WTC11 (cell line): ENCODE data around the gene UTP4.

Source experiments
- ATF1 ChIP-seq: sonication (generic); formaldehyde crosslinking; IDR thresholded peaks from 2 replicates; pipeline ENCODE4 v1.8.1; 2023; ENCODE audit warnings: mild to moderate bottlenecking, moderate library complexity, missing genetic modification reagents
- MXD4 ChIP-seq: fragments of 250-450 bp; sonication (Bioruptor Pico); IDR thresholded peaks from 2 replicates; pipeline ENCODE4 v1.8.0; 2021; ENCODE audit warnings: mild to moderate bottlenecking, moderate library complexity, borderline replicate concordance
- NR1H2 ChIP-seq: sonication (generic); formaldehyde crosslinking; IDR thresholded peaks from 2 replicates; pipeline ENCODE4 v1.9.0; 2021; ENCODE audit warnings: mild to moderate bottlenecking, moderate library complexity, missing genetic modification reagents
- NR3C1 ChIP-seq: sonication (generic); formaldehyde crosslinking; conservative IDR thresholded peaks from 2 replicates; pipeline ENCODE4 v1.8.1; 2023; ENCODE audit warnings: low read depth, mild to moderate bottlenecking, missing genetic modification reagents
- ZNF317 ChIP-seq: sonication (generic); formaldehyde crosslinking; IDR thresholded peaks from 2 replicates; pipeline ENCODE4 v1.8.1; 2023; ENCODE audit warnings: low read depth, mild to moderate bottlenecking, moderate library complexity, missing genetic modification reagents, borderline replicate concordance
- ZNF423 ChIP-seq: fragments of 250-450 bp; sonication (Bioruptor Pico); IDR thresholded peaks from 2 replicates; pipeline ENCODE4 v2.1.2; 2022; ENCODE audit warnings: mild to moderate bottlenecking, moderate library complexity
- TF ChIP-seq, protein P1 (sequence below): sonication (generic); formaldehyde crosslinking; IDR thresholded peaks from 2 replicates; pipeline ENCODE4 v1.8.0; 2022; ENCODE audit warnings: mild to moderate bottlenecking, missing genetic modification reagents
- TF ChIP-seq, protein P2 (sequence below): fragments of 200-600 bp; IDR thresholded peaks from 2 replicates; pipeline ENCODE4 v1.8.0; 2022; ENCODE audit warnings: antibody characterized with exemption
- TF ChIP-seq, protein P3 (sequence below): sonication (generic); formaldehyde crosslinking; IDR thresholded peaks from 2 replicates; pipeline ENCODE4 v1.8.1; 2022; ENCODE audit warnings: mild to moderate bottlenecking, moderate library complexity, missing genetic modification reagents

DNA sequence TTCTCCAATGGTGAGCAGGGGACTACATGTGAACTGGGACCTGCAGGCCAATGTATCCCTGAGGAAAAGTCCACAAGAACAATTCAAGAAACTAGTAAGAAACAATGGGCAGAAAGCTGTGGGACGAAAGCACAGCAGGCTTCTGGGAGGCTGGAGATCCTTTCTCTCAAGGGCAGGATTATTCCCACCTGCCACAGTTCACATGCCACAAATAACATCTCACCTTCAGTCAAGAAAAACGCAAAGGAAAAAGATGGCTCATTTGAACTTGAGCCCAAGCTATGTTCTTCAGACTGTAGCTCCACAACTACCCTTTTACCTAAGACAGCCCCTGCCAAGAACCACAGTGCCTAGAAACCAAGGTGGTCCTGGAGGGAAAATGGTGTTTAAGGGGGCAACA is 14.0 kb upstream of the UTP4 start:
- TF ChIP-seq, protein P1, sequence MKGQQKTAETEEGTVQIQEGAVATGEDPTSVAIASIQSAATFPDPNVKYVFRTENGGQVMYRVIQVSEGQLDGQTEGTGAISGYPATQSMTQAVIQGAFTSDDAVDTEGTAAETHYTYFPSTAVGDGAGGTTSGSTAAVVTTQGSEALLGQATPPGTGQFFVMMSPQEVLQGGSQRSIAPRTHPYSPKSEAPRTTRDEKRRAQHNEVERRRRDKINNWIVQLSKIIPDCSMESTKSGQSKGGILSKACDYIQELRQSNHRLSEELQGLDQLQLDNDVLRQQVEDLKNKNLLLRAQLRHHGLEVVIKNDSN (CRISPR knock-in tag), result no peak
- TF ChIP-seq, protein P2, sequence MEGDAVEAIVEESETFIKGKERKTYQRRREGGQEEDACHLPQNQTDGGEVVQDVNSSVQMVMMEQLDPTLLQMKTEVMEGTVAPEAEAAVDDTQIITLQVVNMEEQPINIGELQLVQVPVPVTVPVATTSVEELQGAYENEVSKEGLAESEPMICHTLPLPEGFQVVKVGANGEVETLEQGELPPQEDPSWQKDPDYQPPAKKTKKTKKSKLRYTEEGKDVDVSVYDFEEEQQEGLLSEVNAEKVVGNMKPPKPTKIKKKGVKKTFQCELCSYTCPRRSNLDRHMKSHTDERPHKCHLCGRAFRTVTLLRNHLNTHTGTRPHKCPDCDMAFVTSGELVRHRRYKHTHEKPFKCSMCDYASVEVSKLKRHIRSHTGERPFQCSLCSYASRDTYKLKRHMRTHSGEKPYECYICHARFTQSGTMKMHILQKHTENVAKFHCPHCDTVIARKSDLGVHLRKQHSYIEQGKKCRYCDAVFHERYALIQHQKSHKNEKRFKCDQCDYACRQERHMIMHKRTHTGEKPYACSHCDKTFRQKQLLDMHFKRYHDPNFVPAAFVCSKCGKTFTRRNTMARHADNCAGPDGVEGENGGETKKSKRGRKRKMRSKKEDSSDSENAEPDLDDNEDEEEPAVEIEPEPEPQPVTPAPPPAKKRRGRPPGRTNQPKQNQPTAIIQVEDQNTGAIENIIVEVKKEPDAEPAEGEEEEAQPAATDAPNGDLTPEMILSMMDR, result no peak
- TF ChIP-seq NR3C1 (CRISPR knock-in tag) (no peak), MXD4 (CRISPR knock-in tag) (no peak), NR1H2 (no peak), ZNF317 (CRISPR knock-in tag) (no peak), ATF1 (CRISPR knock-in tag) (no peak), ZNF423 (CRISPR knock-in tag) (no peak)
- TF ChIP-seq, protein P3, sequence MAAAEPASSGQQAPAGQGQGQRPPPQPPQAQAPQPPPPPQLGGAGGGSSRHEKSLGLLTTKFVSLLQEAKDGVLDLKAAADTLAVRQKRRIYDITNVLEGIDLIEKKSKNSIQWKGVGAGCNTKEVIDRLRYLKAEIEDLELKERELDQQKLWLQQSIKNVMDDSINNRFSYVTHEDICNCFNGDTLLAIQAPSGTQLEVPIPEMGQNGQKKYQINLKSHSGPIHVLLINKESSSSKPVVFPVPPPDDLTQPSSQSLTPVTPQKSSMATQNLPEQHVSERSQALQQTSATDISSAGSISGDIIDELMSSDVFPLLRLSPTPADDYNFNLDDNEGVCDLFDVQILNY (CRISPR knock-in tag), result no peak
